ENCODE data around the gene INPP5D. TPM values are rescaled to one million over a fixed set of nuclear protein-coding genes. Genes with fewer than 3 reads are reported as not detected.

INPP5D gene
- polyA plus RNA-seq, 3 donors: 6.6 to 7.2 (median 6.7) TPM

- no peak for DNase-seq
Observed at GRCh38 chr2:233031556-233032500, 28.3 kb upstream of the INPP5D start.

DNA sequence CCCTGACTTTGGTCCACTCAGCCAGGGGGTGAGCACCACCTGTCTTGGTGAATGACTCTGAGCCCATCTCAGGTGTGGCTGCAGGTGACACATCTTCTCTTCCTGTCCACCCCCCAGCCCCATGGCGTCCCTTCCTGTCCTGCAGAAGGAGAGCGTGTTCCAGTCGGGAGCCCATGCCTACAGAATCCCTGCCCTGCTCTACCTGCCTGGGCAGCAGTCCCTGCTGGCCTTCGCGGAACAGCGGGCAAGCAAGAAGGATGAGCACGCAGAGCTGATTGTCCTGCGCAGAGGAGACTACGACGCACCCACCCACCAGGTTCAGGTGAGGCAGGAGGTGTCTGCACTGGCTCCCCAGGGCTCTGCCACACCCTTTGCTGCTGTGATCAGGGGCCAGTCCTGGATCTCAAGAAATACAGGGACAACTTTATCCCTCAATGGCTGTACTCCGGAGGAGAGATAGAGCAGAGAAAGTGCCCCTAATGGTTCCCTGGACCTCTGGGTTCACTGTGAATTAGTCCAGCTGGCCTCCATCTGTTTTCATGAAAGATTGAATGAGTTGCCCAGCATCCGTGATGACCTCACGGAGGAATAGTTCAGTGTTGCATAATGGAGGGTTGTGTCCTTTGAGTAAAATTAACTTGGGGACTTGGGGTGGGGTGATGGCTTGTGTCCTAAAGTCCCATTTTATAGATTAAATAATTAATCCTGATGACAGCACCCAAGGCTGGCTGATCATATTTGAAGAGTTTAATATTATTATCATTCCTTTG lies 27.4 kb upstream of the INPP5D start, which contains the start of gene NEU2:
Gene NEU2, plus strand, starts transcription at position 122 of the 770 bp plus-strand sequence. Its CDS starts 0 bp downstream, at position 122.
- no peak for DNase-seq

- DNase-seq: no peak
Observed at GRCh38 chr2:233033672-233034071, 26.5 kb upstream of the INPP5D start.

GRCh38 chr2:233034091-233034882 lies 25.9 kb upstream of the INPP5D start:
- no peak for DNase-seq

GRCh38 chr2:233035426-233036161 lies 24.5 kb upstream of the INPP5D start:
- DNase-seq: no peak

GRCh38 chr2:233036162-233036838 lies 23.8 kb upstream of the INPP5D start:
- DNase-seq: no peak

DNA sequence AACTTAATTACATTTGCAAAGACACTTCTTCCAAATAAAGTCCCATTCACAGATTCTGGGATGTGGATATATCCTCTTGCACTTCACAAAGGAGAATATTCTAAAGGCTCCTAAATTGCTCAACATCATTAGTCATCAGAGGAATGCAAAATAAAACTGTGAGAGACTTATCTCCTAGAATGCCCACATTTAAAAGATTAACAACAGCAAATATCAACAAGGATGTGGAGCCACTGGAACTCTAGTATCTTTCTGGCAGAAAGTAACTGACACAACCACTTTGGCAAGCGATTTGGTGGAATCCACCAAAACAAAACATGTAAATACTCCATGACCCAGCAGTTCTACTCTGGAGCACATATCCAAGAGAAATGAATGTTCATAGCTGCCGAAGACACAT lies 23.1 kb upstream of the INPP5D start:
- no peak for DNase-seq

- DNase-seq: no peak
Observed at GRCh38 chr2:233039212-233039845, 20.8 kb upstream of the INPP5D start.

DNA sequence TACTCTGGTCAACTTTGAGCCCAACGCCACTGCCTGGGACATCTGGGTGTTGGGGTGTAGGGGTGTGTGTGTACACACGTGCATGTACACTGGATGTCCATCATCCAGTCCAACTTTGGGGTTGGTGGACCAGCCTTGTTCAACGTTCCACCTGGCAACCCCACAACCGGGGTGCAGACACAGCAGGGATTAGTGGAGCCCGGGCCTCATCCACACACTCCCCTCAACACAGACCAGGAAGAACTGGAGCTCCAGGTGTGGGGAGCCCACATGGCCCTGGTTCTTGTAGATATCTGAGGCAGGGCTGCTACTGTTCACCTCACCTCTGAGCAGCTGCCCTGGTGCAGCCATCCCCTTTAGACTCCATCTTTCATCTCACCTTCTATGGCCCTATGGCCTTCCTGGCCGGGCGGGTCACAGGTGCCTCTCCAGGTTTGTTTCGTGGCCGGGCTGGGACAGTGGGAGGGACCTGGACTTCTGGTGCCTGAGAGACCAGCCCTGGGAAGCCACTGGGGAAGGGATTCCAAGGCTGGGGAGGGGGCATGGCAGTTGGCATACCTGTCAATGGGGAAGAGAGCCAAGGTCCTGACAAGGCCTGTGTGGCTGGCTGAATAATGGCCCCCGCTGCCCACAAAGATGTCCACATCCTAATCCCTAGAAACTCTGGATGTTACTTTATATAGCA lies 20.2 kb upstream of the INPP5D start:
- DNase-seq: no peak

DNA sequence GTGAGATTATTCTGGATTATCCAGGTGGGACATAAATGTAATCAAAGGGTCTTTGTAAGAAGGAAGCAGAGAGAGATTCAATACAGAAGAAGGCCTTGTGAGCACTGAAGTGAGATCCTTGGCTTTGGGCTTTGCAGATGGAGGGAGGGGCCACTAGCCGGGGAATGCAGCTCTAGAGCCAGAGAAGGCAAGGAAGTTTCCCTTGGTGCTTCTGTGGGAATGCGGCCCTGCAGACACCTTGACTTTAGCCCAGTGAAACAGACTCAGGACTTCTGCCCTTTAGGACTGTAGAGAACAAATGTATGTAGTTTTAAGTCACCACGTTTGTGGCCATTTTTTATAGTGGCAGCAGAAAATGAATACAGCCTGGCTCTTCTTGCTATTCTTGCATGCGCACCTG lies 19.6 kb upstream of the INPP5D start:
- no peak for DNase-seq

GRCh38 chr2:233041722-233042323 lies 18.3 kb upstream of the INPP5D start:
- DNase-seq: no peak

DNA sequence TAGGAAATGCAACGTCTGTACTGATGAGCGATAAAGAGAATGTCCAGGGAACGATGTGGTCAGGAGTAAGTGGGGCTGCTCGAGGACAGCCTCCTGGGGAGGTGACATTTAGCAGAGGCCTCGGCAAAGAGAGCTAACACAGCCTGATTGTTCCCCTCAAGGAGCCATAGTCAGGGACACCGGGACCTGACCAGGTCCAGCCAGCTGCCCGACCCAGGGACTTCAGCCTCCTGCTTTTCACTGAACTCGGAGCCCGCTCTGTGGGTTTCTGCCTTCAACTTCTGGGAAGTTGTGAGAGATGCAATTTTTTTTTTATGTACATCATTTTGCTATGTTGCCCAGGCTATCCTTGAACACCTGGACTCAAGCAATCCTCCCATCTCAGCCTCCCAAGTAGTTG lies 17.6 kb upstream of the INPP5D start:
- no peak for DNase-seq

DNA sequence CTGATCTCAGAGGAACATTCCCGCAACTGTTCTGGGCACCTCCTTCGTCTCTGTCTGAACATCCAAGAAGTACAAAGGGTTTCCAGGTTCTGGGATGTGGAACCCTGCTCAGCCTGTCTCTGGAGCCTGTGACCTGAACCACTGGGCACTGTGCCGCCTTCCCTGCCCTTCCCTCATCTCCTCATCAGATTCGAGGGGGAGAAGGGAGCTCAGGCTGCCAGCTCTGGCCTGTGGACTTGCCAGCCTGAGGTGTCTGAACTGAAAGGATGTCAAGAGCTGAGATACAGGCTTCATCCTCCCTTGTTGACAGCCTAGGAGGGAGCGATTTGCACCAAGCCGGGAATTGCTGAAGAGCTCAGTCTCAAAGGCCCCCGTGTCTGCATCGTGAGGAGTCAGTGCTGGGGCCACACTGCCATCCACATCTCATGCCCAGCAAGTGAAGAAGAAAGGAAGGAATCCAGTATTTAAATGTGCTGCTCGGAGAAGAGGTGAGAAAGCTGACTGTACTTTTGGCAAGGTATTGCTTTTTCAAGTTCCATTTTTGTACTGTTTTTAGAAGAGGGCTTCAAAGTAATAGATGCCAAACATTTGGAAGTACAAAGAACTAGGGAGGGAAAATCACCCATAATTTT lies 15.1 kb upstream of the INPP5D start:
- no peak for DNase-seq

- DNase-seq: no peak
Observed at GRCh38 chr2:233047206-233047605, 12.9 kb upstream of the INPP5D start.

- no peak for DNase-seq
Observed at GRCh38 chr2:233047667-233048066, 12.5 kb upstream of the INPP5D start.

- DNase-seq: no peak
Observed at GRCh38 chr2:233048569-233049193, 11.5 kb upstream of the INPP5D start.

DNA sequence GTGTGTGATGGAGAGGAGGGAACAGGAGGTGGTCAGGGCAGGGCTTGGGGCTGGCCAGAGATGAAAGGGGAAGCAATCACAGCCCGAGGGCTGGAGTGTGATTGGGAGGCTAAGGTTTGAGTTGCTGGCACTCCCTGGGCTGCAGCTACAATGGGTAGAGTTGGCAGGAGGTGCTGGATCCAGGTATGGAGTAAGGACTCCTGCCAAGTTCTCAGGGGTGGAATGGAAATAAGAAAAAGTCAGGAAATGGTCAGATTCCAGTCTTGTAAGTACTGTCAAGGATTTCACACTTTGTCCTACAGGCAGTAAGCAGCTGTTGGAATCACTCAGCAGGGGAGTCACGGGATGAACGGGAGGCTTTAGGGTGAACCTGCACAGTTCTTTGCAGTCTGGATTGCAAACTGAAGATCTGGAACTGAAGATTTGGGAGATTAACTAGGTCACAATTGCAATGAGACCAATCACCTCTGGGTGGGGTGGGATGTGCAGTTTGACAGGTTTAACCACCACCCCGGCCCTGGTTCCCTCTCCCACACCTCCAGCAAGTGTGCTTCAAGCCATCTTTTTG lies 10.9 kb upstream of the INPP5D start:
- no peak for DNase-seq
